Keratinocyte (primary cell): ENCODE data around the gene GPC5. TPM values are rescaled to one million over a fixed set of nuclear protein-coding genes. Genes with fewer than 3 reads are reported as not detected.

ENCODE experiments used
- DNase-seq: peaks from one replicate; pipeline ENCODE4 v3.0.0-alpha.2; 2011; ENCODE audit warnings: low read depth, missing footprints, low spot score
- FAIRE-seq: peaks from 2 replicates; lab custom pipeline; 2011; peaks lifted over from hg19 to GRCh38; lab: Jason Lieb, UNC
- H2AFZ ChIP-seq: 2 replicates; pipeline ENCODE4 v1.6.0; 2012; ENCODE audit warnings: low read length, control low read depth, inconsistent platforms; ENCODE audit not compliant: control insufficient read depth
- H3K27ac ChIP-seq: 2 replicates; pipeline ENCODE4 v1.5.1; 2011; ENCODE audit warnings: low read length; ENCODE audit not compliant: control insufficient read depth, insufficient read depth
- H3K27me3 ChIP-seq: 3 replicates; pipeline ENCODE4 v1.6.0; 2011; ENCODE audit warnings: low read length; ENCODE audit not compliant: control insufficient read depth, insufficient read depth; ENCODE audit errors: extremely low read depth
- H3K36me3 ChIP-seq, 2 experiments: 2 replicates in 1 of 2; 3 replicates in 1 of 2; pipeline ENCODE4 v1.5.1; 2011; ENCODE audit warnings: low read length in 2 of 2, mild to moderate bottlenecking in 1 of 2; ENCODE audit not compliant: control insufficient read depth in 2 of 2, insufficient read depth in 2 of 2; ENCODE audit errors: extremely low read depth in 1 of 2
- H3K4me1 ChIP-seq: 3 replicates; pipeline ENCODE4 v1.5.1; 2011; ENCODE audit warnings: low read length; ENCODE audit not compliant: control insufficient read depth, insufficient read depth; ENCODE audit errors: extremely low read depth
- H3K4me2 ChIP-seq: 3 replicates; pipeline ENCODE4 v1.6.0; 2011; ENCODE audit warnings: low read depth, low read length; ENCODE audit not compliant: control insufficient read depth, insufficient read depth; ENCODE audit errors: extremely low read depth
- H3K4me3 ChIP-seq, 3 experiments: fragments of 200-600 bp in 1 of 3; sonication (generic) in 1 of 3; 2 replicates in 2 of 3; 3 replicates in 1 of 3; pipeline ENCODE4 v1.5.1; 2011 to 2016; ENCODE audit warnings: low read length in 3 of 3, mild to moderate bottlenecking in 3 of 3, control low read depth in 2 of 3, inconsistent platforms in 1 of 3, low read depth in 1 of 3, mixed read lengths in 1 of 3, mixed run types in 1 of 3, moderate library complexity in 1 of 3; ENCODE audit not compliant: control insufficient read depth in 2 of 3, insufficient read depth in 2 of 3; ENCODE audit errors: extremely low read depth in 1 of 3
- H3K79me2 ChIP-seq: 2 replicates; pipeline ENCODE4 v1.6.0; 2012; ENCODE audit warnings: low read length; ENCODE audit not compliant: control insufficient read depth, insufficient read depth
- H3K9ac ChIP-seq: 3 replicates; pipeline ENCODE4 v1.6.0; 2011; ENCODE audit warnings: low read length; ENCODE audit not compliant: control insufficient read depth, insufficient read depth; ENCODE audit errors: extremely low read depth
- H3K9me1 ChIP-seq: 3 replicates; pipeline ENCODE4 v1.6.0; 2011; ENCODE audit warnings: low read length; ENCODE audit not compliant: control insufficient read depth, insufficient read depth; ENCODE audit errors: extremely low read depth
- H3K9me3 ChIP-seq: 2 replicates; pipeline ENCODE4 v1.5.1; 2012; ENCODE audit warnings: low read depth, low read length; ENCODE audit not compliant: control insufficient read depth
- H4K20me1 ChIP-seq: 3 replicates; pipeline ENCODE4 v1.6.0; 2011; ENCODE audit warnings: low read length; ENCODE audit not compliant: control insufficient read depth, insufficient read depth; ENCODE audit errors: extremely low read depth
- EZH2 ChIP-seq: IDR thresholded peaks from one replicate; pipeline ENCODE4 v1.6.1; 2012; ENCODE audit warnings: inconsistent platforms, mild to moderate bottlenecking, low read length, moderate library complexity
- dilution Hi-C: fragments of 300-500 bp; cut with MboI; formaldehyde crosslinking; loops from one replicate; pipeline ENCODE4 v1.7.0; 2020; ENCODE audit warnings: low sequenced_read_pairs; ENCODE audit not compliant: extremely low pct_ligation_motif_present
- polyA plus RNA-seq, 5 experiments: library from polyadenylated mRNA; depleted of rRNA in 3 of 5; stranded (reverse) in 3 of 5; stranded (forward) in 1 of 5; unstranded in 1 of 5; fragments of >200 nt; gene quantifications; 1 replicate in 1 of 5; 2 replicates in 3 of 5; 3 replicates in 1 of 5; pipeline versions ENCODE4 v1.2.1 to v1.2.3, GENCODE V29; 2011 to 2012; ENCODE audit warnings: missing spikeins in 2 of 5, low read depth in 1 of 5, low replicate concordance in 1 of 5
- TF ChIP-seq, protein P1 (sequence below), 3 experiments: IDR thresholded peaks in 1 of 3; conservative IDR thresholded peaks in 1 of 3; optimal IDR thresholded peaks in 1 of 3; 2 replicates in 2 of 3; 3 replicates in 1 of 3; pipeline versions ENCODE3 to v1.5.1; 2011; ENCODE audit warnings: low read length in 3 of 3, mild to moderate bottlenecking in 3 of 3, moderate library complexity in 2 of 3, control low read depth in 1 of 3, inconsistent platforms in 1 of 3; ENCODE audit not compliant: insufficient read depth in 2 of 3; ENCODE audit errors: extremely low read depth in 1 of 3

The GPC5 gene
- polyA plus RNA-seq, 1 donor (not counting 4 experiments of a cell fraction or from before 2014, with no cell fraction given): 0.10 TPM

DNA sequence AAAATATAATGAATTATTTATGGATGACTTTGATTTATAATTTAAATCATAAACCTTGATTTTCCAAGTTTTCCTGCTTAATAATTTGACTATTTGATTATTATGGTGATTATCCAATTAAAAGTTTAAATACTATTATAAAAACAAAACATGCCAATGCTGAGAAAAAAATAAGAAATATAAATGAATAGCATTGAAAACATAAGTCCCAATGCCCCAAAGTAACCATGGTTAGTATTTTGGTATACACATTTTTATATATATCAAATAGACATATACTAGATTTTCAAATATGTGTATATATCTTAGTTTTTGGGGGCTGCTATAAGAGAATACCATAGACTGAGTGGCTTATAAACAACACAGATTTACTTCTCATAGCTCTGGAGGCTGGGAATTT is 108.3 kb downstream of the GPC5 start:
- no peak for DNase-seq
- no peaks in the 10 kb centered on the region for H3K27me3 ChIP-seq
- H4K20me1 ChIP-seq: no peaks in the 10 kb centered on the region
- H3K4me3 ChIP-seq: no peak overlapping the region
- TF ChIP-seq, protein P1, sequence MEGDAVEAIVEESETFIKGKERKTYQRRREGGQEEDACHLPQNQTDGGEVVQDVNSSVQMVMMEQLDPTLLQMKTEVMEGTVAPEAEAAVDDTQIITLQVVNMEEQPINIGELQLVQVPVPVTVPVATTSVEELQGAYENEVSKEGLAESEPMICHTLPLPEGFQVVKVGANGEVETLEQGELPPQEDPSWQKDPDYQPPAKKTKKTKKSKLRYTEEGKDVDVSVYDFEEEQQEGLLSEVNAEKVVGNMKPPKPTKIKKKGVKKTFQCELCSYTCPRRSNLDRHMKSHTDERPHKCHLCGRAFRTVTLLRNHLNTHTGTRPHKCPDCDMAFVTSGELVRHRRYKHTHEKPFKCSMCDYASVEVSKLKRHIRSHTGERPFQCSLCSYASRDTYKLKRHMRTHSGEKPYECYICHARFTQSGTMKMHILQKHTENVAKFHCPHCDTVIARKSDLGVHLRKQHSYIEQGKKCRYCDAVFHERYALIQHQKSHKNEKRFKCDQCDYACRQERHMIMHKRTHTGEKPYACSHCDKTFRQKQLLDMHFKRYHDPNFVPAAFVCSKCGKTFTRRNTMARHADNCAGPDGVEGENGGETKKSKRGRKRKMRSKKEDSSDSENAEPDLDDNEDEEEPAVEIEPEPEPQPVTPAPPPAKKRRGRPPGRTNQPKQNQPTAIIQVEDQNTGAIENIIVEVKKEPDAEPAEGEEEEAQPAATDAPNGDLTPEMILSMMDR (optimal IDR thresholded peaks at IDR 0.05 in 1 of 3, IDR thresholded peaks at IDR 0.05 in 1 of 3, conservative IDR thresholded peaks at IDR 0.05 in 1 of 3; ENCODE audit: extremely low read depth in 1 of 3, insufficient read depth in 2 of 3, low read length in 3 of 3): no peak
- TF ChIP-seq EZH2: no peak
- no peaks in the 10 kb centered on the region for H3K36me3 ChIP-seq
- no peak overlapping the region for H3K9ac ChIP-seq
- no peaks in the 10 kb centered on the region for H3K9me1 ChIP-seq
- H3K4me2 ChIP-seq: no peak overlapping the region
- dilution Hi-C loops: no loop called here
- no peaks in the 10 kb centered on the region for H3K9me3 ChIP-seq
- no peak for FAIRE-seq
- H2AFZ ChIP-seq: no peak overlapping the region
- H3K79me2 ChIP-seq: no peaks in the 10 kb centered on the region
- no peaks in the 10 kb centered on the region for H3K4me1 ChIP-seq
- no peak overlapping the region for H3K27ac ChIP-seq

GRCh38 chr13:91510058-91510457 is 111.6 kb downstream of the GPC5 start:
- Histone ChIP-seq H3K27me3 (no peaks in the 10 kb centered on the region), H3K9ac (no peak overlapping the region), H3K27ac (no peak overlapping the region), H2AFZ (no peak overlapping the region), H4K20me1 (no peaks in the 10 kb centered on the region), H3K4me2 (no peak overlapping the region), H3K9me1 (no peaks in the 10 kb centered on the region), H3K79me2 (no peaks in the 10 kb centered on the region), H3K4me3 (no peak overlapping the region), H3K9me3 (no peaks in the 10 kb centered on the region), H3K4me1 (no peaks in the 10 kb centered on the region), H3K36me3 (no peaks in the 10 kb centered on the region)
- FAIRE-seq (no peak), DNase-seq (no peak)
- dilution Hi-C loops: no loop called here
- TF ChIP-seq, protein P1 (optimal IDR thresholded peaks at IDR 0.05 in 1 of 3, IDR thresholded peaks at IDR 0.05 in 1 of 3, conservative IDR thresholded peaks at IDR 0.05 in 1 of 3; ENCODE audit: extremely low read depth in 1 of 3, insufficient read depth in 2 of 3, low read length in 3 of 3): no peak
